NCI-H2107 treated with DMSO at 0.1 percent for 48 hours (cell line): ENCODE results near the gene SMAD7.

Experiments used
- DNase-seq: peaks from one replicate; lab custom pipeline; 2025; ENCODE audit not compliant: unreplicated experiment; lab: John Stamatoyannopoulos, UW

SMAD7 gene

DNA sequence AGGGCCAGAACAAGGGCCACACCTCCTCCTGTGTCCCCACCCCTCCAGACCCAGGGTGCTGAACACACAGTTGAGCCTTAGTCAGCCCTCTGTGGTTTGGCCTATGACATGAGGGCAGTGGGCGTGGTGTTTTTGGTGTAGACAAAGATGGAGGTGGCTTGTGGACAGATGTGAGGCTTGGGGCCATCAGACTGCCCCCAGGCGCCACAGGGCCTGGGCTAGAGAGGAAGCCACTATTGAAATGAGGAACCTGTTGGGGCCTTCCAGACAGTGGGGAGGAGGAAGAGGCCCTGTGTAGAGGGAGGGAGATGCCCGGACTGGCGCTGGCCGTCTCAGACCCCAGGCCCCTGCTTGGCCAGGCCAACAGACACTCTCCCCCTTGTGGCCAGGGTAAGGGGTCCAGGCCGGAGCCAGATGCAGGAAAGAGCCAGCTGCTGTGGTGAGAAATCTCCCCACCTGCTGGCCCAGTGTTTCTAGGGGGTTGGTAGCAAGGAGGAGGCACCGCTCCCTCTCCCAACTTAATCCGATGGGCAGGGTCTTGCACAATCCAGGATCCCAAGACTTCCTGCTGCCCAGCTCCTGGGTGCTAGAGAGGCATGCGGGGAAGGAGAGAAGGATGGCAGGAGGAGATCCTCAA is 53.8 kb downstream of the SMAD7 start:
- no peak for DNase-seq

DNA sequence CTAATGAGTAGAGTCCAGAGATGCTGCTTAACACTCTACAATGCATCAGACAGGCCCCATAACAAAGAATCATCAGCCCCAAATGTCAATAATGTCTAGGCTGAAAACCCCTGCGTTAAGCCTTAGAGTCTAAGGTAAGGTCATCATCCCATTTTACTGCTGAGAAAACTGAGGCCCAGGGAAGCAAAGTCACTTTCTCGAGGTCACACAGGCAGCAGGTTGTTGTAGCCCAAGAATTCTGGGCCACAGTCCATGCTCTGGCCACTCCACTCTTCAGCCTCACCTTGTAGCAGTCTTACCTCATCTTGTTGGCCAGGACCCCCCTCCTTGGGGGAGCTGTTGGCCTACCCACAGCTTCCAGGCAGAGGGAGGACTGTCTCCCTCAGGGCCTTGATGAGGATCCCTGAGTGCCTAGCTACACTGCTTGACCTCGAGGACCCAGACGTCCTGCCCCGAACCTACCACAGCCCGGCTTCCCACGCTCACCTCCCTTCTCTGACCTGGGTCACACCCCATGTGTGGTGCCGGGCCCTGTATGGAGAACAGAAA is 54.4 kb downstream of the SMAD7 start:
- DNase-seq, result no peak

DNA sequence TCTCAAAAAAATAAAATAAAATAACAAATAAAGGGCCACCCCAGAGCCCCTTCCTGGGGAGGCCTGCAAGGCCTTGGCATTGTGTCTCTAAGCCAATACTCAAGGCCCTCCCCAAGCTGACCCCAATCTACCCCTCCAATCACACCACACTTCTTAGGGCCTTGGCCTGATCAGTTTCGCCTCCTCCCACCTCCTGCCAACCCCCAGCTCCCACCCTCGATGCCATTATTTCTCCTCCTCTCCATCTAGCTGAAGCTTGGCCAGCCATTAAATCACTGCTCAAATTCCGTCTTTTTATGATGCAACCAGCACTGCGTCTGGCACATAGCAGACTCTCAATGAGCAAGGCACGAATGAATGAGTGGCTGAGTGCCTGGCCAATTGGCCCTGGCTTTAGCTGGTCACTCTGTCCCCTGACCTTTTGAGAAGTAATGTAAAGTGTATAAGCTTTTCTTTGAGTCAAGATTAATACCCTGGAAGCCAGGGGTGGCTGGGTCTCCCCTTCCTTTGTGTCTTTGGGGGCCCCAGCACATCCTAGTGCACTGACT is 55.9 kb downstream of the SMAD7 start:
- DNase-seq, result no peak

DNA sequence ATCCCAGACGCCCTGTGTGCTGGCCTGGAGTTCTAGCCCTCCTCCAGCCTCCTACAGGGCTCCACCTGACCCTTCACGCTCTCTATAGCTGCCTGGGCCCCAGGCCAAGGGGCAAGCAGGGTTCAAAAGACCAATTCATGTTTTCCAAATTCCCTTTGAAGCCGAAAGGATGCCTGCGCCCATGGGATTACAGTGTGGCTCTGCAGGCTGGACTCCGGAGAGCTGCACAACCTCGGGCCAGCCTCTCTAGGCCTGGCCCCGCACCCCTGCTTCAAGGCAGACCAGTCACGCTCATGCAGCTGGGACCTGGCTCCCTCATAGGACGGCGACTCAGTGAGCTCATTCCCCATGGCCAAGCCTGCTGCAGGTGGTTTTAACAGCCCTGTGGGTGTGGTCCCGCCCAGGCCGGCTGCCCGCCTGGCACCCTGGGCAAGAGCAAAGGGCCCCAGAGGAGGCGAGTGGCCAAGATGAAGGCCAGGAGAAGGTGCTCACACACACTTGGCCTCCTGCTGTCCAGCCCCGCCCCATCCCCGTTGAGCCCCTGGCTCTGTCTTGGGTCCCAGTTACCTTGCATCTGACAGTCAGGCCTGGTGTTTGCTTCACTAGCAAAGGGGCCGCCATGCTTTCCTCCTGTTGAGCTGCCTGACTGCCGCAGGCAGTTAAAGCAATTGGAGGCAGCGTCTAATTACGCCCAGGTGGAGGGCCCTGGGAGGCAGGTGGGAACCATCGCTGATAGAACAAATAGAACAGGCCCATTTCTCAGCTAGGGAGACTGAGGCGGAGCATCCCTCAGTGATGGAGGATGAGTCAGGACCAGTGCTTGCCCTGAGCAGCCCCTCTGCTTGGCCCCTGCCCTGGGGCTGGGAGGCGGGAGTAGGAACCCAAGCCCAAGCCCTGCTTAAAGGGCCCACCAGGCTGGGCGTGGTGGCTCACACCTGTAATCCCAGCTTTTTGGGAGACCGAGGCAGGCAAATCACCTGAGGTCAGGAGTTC is 56.9 kb downstream of the SMAD7 start:
- DNase-seq, result no peak

DNA sequence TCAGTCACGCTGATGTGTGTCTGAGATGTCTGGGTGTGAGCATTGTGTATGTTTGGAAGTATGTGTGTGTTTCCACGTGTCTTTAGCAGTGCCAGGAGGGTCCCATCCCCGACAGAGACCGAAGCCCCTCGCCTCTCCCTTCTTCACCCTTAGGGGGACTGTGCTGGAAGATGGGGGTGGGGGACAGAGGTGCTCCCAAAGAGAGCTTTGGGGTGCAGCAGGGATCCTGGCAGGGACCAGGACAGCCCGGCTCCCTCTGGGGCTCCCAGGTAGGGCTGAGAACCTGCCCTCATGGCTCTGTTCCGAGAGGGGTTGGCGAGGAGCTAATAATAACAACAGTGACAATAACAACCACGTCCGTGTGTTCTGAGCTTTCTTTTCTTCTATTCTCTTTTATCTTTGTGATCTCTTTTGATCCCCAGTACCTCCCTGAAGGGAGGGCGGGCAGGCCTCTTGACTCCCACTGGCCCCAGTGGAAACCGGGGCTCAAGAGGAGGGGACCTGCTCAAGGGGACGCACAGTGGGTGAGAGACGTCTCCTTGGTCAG is 57.6 kb downstream of the SMAD7 start:
- no peak for DNase-seq

DNA sequence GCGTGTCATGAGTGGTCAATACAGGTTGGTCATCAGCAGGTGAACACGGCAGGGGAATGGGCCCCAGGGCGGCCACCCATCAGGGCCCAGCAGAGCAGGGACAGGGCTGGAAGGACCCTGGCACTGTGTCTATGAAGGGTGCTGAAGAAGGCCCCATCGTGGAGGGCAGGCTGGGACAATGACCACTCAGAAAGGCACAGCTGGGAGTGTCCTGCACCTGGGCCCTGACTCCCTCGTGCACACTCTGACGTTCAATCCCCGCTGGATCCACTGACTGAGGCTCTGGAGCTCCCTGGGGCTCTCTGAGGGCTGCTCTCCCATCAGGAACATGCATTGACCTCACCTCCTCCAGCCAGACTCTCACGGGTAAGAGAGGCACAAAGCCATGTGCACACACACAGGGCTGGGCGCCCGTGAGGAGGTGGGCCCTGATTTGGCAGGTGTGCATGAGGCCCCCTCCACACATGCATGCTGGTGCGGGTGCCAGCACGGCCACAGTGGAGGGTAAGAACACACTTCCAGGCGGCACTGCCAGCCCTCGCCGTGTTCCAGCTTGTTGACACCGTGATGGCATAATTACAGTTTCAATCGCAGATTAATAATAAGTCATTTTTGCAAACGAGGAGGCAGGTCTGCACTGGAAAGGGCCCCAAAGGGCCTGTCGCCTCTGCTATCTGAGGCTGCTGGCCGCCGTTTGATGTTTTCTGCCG is 58.5 kb downstream of the SMAD7 start:
- no peak for DNase-seq

DNA sequence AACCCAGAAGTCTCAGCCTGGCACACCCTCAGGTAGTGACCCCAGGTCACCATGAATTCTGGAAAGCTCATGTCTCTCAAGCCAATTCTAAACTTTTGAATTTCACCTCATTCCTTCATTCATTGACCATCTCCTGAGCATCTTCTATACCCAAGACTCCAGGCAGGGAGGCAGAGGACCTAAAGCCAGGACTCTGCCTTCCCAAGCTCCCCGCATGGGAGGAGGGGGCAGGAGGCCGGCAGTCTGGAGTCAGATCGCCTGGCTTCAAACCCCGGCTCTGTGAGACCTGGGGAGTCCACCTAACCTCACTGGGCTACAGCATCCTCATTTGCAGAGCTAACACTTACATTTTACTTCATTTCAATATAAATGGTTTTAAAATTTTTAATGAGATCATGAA is 59.0 kb downstream of the SMAD7 start:
- no peak for DNase-seq

DNA sequence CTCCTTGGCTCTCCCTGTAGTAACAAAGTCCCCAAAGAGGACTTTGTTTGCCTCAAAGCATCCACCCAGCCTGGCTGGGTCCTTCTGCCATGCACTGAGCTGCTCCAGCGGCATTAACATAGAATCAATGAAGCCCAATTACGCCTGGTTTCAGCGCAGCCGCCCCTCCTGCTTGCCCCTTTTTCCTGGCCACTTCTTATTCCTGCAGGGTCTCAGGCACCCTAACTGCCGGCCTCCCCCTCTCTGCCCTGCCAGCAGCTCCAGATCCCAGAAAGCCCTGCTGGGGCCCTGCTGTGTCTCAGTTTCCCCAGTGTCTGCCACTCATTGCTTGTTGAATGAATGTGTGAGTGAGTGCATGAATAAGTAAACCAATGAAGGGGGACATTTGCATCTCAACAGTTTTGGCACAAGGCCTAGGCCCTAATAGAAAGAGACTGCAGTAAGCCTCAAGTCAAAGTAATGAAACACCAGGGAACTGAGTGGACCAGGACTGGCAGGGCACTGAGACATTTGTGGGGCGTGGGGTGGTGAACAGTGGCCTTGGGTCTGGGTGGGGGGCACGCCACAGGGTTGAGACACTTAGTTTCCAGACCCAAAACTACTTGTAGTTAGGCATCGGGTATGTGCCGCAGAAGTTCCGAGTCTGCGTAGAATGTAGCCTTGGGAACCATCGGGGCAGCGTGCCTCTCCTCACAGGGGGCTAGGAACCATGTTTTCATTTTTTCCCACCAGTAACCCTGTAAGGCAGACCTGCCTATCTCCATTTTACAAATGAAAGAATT is 60.6 kb downstream of the SMAD7 start:
- DNase-seq, result no peak

DNA sequence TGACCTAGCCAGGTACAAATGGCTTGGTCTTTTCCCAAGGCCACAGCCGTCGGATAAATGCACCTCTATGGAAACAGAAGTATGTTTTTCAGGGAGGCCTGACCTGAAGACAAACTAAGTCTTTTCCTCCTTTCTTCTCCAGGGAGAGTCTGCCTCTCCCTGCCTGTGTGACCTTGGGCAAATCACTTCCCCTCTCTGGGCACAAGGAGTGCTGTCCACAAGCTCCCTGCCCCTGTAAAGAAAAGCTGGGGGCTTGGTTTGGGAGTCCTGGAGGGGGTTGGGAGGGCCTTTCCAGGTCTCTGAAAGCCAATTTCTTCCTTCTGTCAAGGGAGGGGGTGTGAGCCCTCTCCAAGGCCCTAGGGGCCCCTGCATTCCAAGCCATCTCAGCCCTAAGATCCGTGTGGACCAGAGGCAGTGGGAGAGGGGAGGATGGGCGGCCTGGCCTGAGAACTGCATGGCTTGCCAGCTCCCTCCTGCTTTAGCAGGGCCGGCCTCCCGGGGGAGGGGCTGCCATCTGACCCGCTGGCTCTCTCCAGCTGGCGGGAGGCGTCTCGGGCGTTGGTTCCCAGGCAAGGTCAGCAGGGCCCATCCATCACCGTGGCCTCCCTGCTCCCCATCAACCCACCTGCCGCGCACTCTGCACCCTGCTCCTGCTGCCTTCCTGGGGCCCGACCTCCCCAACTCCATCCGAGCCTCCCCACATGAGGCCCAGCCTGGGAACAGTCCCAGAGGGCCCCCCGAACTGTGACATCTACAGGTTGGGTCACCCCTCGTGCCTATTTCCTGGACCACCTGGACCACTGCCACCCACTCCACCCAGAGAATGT is 61.4 kb downstream of the SMAD7 start:
- DNase-seq, result no peak

DNA sequence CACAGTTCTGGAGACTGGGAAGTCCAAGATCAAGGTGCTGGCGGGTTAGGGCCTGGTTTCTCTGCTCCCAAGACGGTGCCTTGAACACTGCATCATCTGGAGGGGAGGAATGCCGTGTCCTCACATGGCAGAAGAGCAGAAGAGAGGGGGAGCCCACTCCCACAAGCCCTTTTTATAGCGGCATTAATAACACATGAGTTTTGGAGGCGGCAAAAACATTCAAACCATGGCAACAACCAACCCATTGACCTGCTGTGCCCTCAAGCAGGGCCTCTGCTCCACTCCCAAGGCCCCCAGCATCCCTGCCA is 62.0 kb downstream of the SMAD7 start:
- DNase-seq, result no peak

DNA sequence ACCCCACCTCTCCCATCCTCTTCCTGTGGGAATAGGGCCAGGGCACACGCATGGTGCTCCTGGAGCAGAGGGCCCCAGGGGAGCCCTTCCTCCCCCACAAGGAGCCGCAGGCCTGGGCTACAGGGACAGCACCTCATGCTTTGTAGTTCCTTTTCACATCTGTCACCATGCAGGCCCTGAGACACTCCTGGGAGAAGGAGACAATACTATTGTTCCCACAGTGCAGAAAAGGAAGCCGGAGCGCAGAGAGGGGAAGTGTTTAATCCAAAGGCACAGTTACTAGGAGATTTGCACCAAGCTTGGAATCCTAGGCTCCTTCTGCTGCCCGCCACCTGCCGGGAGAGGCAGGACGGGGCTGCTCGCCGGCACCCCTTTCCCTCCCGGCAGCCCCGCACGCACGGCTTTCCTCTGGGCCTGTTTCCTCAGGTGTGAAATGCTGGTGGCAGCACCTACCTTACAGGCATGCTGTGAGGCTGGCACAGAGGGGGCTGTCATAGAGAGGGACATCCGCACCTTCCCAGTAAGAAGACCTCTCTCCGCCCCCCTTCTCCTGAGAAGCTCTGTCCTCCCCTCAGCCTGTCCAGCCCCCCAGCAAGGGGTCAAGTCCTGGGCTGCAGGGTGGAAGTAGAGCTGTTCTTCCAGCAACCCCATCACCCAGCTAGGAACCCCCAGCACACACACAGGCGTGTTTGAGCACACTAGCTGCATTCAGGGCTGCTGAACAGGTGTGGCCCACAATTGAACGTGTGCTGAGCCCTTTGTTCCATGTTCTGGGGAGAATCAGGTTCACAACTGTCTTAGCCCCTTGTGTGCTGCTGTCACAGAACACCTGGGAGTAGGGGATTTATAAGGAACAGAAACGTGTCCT is 62.6 kb downstream of the SMAD7 start:
- no peak for DNase-seq

DNA sequence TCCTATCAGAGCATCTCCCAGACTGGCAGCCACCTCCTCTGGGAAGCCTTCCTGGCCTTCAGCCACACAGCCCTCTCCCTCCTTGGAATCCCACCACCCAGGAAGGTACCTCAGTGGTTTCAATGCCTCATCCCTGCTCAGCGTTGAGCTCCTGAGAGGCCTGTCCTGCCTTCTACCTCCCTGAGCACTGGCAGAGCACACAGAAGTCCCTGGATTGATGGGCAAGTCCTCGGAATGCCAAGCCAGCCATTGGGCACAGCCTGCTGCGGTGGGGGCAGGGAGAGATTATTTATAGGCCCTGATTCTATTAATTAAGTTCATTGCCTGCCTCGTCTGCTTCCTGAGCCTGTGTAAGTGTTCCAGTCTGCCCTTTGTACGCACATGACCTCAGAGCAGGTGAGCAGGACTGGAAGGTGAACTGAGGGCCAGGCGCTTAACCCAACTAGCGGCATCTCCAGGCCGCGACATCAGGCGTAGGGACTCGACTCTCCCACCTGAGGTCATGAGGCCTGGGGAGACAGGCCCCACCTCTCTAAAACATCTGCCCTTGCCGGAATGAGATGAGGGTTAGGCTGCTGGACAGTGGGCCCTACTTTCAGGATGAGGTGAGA is 63.4 kb downstream of the SMAD7 start:
- DNase-seq, result no peak

DNA sequence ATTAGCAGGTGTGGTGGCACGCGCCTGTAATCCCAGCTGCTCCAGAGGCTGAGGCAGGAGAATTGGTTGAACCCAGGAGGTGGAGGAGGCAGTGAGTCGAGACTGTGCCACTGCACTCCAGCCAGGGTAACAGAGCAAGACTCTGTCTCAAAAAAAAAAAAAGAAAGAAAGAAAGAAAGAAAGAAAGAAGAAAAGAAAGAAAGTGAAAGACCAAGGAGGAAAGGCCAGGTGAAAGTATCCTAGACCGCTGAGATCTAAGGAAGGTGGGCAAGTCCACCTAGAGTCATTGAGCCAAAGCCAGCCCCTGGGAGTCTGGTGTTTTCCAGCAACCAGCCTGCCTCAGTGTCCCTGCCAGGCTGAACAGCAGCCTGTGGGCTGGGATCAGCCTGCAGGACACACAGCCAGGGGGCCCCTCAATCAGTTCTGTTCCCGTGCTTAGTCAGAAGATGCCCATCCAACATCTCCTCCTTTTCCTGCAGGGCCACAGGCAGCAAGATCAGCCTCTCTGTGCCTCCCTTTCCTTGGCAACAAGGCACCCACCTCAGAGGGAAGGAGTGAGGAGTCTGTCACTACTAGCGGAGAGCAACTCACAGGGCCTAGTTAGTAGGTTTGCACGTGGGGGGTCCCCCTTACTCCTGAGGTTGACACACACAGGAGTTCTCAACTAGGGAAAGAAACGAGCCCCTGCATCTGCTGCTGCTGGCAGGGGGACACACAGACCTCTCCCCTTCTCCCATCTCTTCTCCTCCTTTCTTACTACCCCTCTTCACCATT is 64.1 kb downstream of the SMAD7 start:
- DNase-seq, result no peak

DNA sequence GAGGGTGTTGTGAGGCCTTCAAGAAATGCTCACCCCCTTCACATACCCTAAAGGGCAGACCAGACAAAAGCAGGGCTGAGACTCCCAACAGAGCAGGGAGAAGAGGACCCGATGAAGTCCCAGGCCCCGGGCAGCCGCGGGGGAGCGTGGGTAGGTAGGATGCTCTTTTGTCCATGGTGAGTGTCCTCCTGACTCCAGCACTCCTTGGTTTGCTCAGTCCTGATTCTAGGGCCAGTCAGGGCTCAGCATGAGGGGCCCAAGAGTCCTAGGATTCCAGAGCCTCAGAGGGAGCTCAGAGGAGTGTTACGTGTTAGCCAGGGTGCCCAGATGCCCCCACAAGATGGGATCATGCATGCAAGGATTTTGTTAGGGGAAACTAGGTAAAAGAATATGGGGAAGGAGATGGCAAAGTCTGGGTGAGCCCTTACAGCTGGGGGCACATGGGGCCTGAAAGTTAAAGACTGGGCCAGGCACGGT is 64.8 kb downstream of the SMAD7 start:
- no peak for DNase-seq

DNA sequence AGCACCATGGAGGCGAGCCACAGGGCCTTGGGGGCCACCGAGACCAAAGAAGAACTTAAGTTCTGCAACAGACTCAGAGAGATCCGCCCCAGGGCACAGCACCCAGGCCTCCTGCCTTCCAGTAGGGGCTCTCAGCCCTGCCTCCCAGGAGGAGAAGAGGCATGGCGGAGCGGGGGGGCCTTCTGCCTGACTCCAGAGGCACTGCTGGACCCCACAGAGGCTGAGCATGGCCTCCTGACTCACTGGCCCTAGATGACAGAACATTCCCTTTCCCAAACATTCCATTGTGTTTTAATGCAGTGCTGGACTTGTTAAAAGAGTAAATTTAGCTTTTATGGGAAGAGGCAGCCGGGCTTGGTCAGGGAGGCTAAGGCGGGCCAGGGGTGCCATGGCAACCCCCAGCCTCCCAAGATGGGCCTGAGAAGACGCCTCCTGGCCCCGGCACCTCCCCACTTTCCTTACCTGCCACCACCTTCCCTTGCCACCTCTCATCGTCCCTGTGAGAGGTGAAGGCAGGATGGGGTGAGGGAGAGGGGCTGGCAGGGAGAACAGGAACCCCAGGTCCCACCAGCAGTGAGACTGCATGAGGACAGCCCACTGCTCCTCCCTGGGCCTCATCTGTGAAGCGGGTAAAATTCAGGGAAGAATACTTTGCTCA is 65.4 kb downstream of the SMAD7 start:
- DNase-seq, result no peak

DNA sequence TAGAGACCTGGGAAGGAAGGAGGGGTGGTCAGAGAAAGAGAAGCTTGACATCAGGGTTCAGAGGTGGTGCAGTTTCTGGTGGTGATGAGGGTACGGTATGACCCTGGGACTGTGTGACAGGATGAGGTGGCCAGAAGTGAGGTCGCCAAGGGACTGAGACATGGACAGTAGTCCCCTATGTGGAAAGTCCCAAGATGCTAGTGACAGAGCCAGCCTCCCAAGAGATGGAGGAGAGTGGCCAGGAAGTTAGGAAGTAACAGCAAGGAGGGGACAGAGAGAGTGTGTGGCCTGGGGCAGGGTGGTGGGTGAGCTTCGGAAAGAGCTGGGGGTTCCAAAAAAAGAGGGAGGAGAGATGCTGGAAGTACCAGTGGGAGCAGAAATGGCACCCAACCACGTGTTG is 66.0 kb downstream of the SMAD7 start:
- DNase-seq, result no peak

DNA sequence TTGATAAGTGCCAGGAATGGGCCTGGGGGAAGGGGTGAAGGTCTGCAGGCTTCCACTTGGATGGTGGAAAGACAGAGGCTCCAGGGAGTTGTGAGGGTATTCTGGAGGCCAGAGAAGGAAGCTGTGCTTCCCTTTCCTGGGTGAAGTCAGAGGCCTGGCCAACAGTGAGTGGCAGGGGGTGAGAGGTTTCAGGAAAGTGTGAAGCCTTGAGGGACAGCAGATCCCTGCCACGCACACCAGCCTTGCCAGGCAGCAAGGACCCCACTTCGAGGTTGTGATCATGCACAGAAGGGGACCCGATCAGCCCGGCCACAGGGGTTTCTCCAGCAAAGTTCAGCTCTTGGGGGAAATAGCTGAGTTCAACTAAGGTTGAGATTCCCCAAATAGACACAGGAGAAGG is 66.5 kb downstream of the SMAD7 start:
- no peak for DNase-seq
